Measurements from ENCODE around the gene AFAP1L2. TPM values are rescaled to one million over a fixed set of nuclear protein-coding genes. Genes with fewer than 3 reads are reported as not detected.

The AFAP1L2 gene
- total RNA-seq, 2 experiments from 2014 or later = 0.36 to 0.50 TPM

GRCh38 chr10:114290038-114290437 is 114.3 kb downstream of the AFAP1L2 start:
- no peak overlapping the region for H3K27ac Mint-ChIP-seq
- H3K9me3 Mint-ChIP-seq = no peaks in the 10 kb centered on the region
- H3K27me3 Mint-ChIP-seq = no peaks in the 10 kb centered on the region
- no peaks in the 10 kb centered on the region for H3K4me1 Mint-ChIP-seq (ENCODE audit: low read depth)
- Histone ChIP-seq H3K4me3 (ENCODE audit: low read length) (no peak overlapping the region), H3K4me1 (ENCODE audit: insufficient read depth, low read length) (no peaks in the 10 kb centered on the region), H3K27me3 (ENCODE audit: control insufficient read depth in 1 of 2, insufficient read depth in 2 of 2, low read length in 2 of 2) (no peaks in the 10 kb centered on the region), H3K36me3 (ENCODE audit: insufficient read depth, low read length) (no peaks in the 10 kb centered on the region), H3K9me3 (ENCODE audit: control insufficient read depth in 1 of 2, insufficient read depth in 1 of 2, low read length in 2 of 2) (peaks cover 0 to 5% of the 10 kb centered on the region in 2 experiments), H3K27ac (ENCODE audit: low read depth in 1 of 2, low read length in 2 of 2) (no peak overlapping the region)
- DNase-seq = peak in 1 of 14 experiments; percentile 8
- intact Hi-C loops (cut with DNase I, micrococcal nuclease) = no loop called here
- no peak for ATAC-seq (ENCODE audit: poor library complexity)
- H3K36me3 Mint-ChIP-seq (ENCODE audit: low read depth) = peaks cover 7% of the 10 kb centered on the region
- no peak for TF ChIP-seq CTCF (IDR thresholded peaks at IDR 0.05)
- CTCF ChIA-PET = no interaction called here
- POLR2A ChIA-PET = interaction anchor here (0.5 kb wide), 1 partner anchor 42 kb away, joined by 4 read pairs; no protein-coding TSS in a partner anchor
- no peak overlapping the region for H3K4me3 Mint-ChIP-seq

DNA sequence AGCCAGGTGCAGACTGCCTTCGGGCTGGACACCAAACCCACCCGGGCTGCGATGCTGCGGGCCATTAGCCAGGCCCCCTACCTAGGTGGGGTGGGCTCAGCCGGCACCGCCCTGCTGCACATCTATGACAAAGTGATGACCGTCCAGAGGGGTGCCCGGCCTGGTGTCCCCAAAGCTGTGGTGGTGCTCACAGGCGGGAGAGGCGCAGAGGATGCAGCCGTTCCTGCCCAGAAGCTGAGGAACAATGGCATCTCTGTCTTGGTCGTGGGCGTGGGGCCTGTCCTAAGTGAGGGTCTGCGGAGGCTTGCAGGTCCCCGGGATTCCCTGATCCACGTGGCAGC is 115.2 kb downstream of the AFAP1L2 start:
- H3K4me3 ChIP-seq (ENCODE audit: low read length) = no peak overlapping the region
- DNase-seq (no peak), ATAC-seq (ENCODE audit: poor library complexity) (no peak)
- no peaks in the 10 kb centered on the region for H3K27me3 ChIP-seq (ENCODE audit: control insufficient read depth in 1 of 2, insufficient read depth in 2 of 2, low read length in 2 of 2)
- H3K36me3 ChIP-seq (ENCODE audit: insufficient read depth, low read length) = no peaks in the 10 kb centered on the region
- no peaks in the 10 kb centered on the region for H3K9me3 Mint-ChIP-seq
- no peaks in the 10 kb centered on the region for H3K9me3 ChIP-seq (ENCODE audit: control insufficient read depth in 1 of 2, insufficient read depth in 1 of 2, low read length in 2 of 2)
- H3K27me3 Mint-ChIP-seq = no peaks in the 10 kb centered on the region
- POLR2A ChIA-PET = no interaction called here
- H3K36me3 Mint-ChIP-seq (ENCODE audit: low read depth) = no peaks in the 10 kb centered on the region
- H3K4me1 ChIP-seq (ENCODE audit: insufficient read depth, low read length) = no peaks in the 10 kb centered on the region
- intact Hi-C loops (cut with DNase I, micrococcal nuclease) = no loop called here
- no peak overlapping the region for H3K4me3 Mint-ChIP-seq
- CTCF ChIA-PET = no interaction called here
- H3K27ac Mint-ChIP-seq = no peak overlapping the region
- no peak overlapping the region for H3K27ac ChIP-seq (ENCODE audit: low read depth in 1 of 2, low read length in 2 of 2)
- TF ChIP-seq CTCF (IDR thresholded peaks at IDR 0.05) = no peak
- no peaks in the 10 kb centered on the region for H3K4me1 Mint-ChIP-seq (ENCODE audit: low read depth)

- intact Hi-C loops (cut with DNase I, micrococcal nuclease) = no loop called here
- Mint-ChIP-seq H3K4me1 (ENCODE audit: low read depth) (no peaks in the 10 kb centered on the region), H3K4me3 (no peak overlapping the region), H3K36me3 (ENCODE audit: low read depth) (no peaks in the 10 kb centered on the region), H3K27me3 (no peaks in the 10 kb centered on the region), H3K27ac (no peak overlapping the region), H3K9me3 (no peaks in the 10 kb centered on the region)
- ChIA-PET CTCF (no interaction called here), POLR2A (no interaction called here)
- H3K4me1 ChIP-seq (ENCODE audit: insufficient read depth, low read length) = no peaks in the 10 kb centered on the region
- no peaks in the 10 kb centered on the region for H3K27me3 ChIP-seq (ENCODE audit: control insufficient read depth in 1 of 2, insufficient read depth in 2 of 2, low read length in 2 of 2)
- H3K27ac ChIP-seq (ENCODE audit: low read depth in 1 of 2, low read length in 2 of 2) = no peak overlapping the region
- H3K4me3 ChIP-seq (ENCODE audit: low read length) = no peak overlapping the region
- DNase-seq (peak in 1 of 14 experiments; percentile 25), ATAC-seq (ENCODE audit: poor library complexity) (no peak)
- H3K36me3 ChIP-seq (ENCODE audit: insufficient read depth, low read length) = no peaks in the 10 kb centered on the region
- H3K9me3 ChIP-seq (ENCODE audit: control insufficient read depth in 1 of 2, insufficient read depth in 1 of 2, low read length in 2 of 2) = no peaks in the 10 kb centered on the region
- TF ChIP-seq CTCF (IDR thresholded peaks at IDR 0.05) = no peak
These were observed 115.7 kb downstream of the AFAP1L2 start for GRCh38 chr10:114288424-114289095.
